ENCODE measurements around the gene INHBE.
"Not testable (repeated sequence)": the region's sequence is repeated elsewhere in the genome, so short reads cannot be mapped to it uniquely, and the experiment has no call there.

Gene INHBE

DNA sequence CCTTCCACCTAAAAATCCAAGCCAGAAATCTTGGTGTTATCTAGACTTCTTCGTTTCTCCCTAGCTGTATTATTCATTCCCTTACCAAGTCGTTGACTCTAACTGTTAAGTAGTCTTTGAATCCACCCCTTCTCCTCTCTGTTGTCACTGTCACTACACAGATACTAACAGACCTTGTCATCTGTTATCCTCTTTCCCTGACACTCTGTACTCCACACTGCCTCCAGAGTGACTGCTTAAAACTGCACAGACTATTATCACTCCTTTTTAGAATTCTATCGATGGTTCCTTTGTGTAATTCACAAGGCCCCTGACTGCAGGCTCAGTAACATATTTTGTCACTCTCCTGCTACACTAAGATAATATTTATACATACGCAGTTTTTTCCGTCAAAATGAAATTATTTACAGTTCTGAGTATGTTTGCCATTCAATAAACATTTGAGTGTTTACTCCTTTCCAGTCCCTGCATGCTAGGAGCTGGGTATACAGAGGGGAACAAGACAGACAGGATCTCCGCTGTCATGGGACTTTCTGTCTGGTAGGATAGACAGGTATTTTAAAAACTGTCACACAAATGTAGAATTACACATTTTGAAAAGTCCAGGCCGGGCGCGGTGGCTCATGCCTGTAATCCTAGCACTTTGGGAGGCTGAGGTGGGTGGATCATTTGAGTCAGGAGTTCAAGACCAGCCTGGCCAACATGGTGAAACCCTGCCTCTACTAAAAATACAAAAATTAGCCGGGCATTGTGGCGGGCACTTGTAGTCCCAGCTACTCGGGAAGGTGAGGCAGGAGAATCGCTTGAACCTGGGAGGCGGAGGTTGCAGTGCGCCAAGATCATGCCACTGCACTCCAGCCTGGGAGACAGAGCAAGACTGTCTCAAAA, 36.5 kb downstream of the INHBE start:
- in situ Hi-C loops (cut with MboI; ENCODE audit: low sequenced_read_pairs): no loop called here

DNA sequence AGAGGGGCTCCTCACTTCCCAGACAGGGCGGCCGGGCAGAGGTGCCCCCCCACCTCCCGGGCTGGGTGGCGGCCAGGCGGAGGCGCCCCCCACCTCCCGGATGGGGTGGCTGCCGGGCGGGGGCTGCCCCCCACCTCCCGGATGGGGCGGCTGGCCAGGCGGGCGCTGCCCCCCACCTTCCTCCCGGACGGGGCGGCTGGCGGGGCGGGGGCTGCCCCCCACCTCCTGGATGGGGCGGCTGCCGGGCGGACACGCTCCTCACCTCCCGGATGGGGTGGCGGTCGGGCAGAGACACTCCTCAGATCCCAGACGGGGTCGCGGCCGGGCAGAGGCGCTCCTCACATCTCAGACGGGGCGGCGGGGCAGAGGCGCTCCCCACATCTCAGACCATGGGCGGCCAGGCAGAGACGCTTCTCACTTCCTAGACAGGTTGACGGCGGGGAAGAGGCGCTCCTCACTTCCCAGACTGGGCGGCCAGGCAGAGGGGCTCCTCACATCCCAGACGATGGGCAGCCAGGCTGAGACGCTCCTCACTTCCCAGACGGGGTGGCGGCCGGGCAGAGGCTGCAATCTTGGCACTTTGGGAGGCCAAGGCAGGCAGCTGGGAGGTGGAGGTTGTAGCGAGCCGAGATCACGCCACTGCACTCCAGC, 40.1 kb downstream of the INHBE start:
- in situ Hi-C loops (cut with MboI; ENCODE audit: low sequenced_read_pairs): not testable (repeated sequence)

DNA sequence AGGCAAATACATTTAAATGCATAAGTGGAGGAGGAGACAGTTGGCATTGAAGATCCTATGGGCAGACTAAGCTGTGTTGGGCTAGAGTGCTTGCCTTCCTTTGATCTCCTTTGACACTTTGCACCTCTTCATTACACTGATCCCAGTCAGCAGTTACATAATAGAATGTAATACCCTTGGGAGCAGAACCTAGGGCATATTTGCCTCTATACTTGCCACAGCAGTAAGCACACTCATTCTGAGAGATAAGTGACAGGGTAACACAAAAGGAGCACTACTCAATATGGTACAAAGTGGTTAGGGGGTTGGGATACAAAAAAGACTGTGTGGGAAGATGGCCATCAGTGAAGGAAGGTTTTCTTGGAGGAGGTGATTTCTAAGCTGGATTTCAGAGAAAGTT, 41.7 kb downstream of the INHBE start:
- in situ Hi-C loops (cut with MboI; ENCODE audit: low sequenced_read_pairs): no loop called here

DNA sequence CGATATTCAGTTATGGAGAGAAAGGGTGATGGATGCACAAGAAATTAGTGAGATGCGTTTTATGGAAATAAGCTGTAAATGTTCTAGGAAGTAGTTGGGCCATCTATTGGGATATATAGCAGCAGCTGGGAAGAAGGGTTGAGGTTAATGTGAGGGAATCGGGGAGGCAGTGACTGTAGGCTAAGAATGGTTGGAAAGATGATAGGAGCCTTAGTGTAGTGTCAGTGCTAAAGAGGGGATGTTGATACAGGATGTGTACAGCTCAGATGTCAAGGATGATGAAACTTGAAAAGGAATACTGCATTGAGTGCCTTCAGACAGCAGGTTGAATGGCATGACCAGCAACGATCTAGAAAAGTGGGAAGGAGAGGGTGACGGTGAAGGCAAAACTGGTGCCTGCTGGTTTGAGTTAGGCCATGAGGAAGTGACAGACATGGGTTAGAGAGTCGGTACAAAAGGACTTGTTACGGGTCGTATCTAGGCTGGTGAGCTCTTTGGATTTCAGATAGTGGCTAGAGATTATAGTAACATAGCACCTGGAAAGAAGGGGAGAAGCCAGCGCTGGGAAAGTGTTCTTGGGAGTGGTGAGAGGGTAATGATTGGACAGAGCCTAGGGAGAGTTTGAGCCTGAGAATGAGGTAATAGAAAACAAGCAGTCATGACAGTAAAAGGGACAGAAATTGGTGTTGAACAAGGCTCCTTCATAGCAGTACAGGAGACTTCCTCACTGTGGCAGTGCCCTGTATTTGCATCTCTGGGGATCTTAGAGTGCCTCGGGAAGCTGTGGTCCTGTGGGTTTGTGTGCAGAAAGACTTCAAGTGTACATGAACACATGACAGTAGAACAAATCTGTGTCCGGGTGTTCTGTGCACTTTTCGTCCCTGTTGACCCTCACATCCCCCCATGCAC, 42.4 kb downstream of the INHBE start:
- in situ Hi-C loops (cut with MboI; ENCODE audit: low sequenced_read_pairs): no loop called here

DNA sequence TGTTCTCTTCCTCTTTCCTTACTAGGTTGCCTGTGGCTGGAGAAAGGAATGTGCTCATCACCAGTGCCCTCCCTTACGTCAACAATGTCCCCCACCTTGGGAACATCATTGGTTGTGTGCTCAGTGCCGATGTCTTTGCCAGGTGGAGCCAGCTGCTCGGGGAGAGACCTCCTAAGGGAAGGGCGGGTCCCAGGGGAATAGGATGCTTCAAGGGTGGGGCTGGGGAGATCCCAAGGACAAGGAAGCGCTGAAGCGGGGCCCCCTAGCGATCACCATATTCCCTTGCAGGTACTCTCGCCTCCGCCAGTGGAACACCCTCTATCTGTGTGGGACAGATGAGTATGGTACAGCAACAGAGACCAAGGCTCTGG, 43.0 kb downstream of the INHBE start:
- in situ Hi-C loops (cut with MboI; ENCODE audit: low sequenced_read_pairs): no loop called here

GRCh38 chr12:57498571-57498970, 43.5 kb downstream of the INHBE start:
- in situ Hi-C loops (cut with MboI; ENCODE audit: low sequenced_read_pairs): no loop called here

DNA sequence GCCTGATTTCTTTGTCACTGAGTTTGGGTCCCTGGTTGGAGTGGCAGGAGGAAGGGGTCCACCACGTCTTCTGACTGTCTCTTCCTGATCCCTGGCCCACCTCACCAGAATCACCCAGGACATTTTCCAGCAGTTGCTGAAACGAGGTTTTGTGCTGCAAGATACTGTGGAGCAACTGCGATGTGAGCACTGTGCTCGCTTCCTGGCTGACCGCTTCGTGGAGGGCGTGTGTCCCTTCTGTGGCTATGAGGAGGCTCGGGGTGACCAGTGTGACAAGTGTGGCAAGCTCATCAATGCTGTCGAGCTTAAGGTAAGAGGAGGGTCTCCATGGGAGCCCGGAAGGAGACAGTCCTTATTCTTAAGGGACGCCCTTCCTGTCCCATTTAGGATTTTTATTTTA, 45.1 kb downstream of the INHBE start:
- in situ Hi-C loops (cut with MboI; ENCODE audit: low sequenced_read_pairs): no loop called here

GRCh38 chr12:57502311-57502969, 47.3 kb downstream of the INHBE start:
- in situ Hi-C loops (cut with MboI; ENCODE audit: low sequenced_read_pairs): not testable (repeated sequence)

- in situ Hi-C loops (cut with MboI; ENCODE audit: low sequenced_read_pairs): not testable (repeated sequence)
Measured at GRCh38 chr12:57506541-57506940, 51.4 kb downstream of the INHBE start.

Data from HL-60/S4 treated with retinoic acid at 250 ng/mL for 4 days and 3 days (cell line).